ENCODE measurements around the gene HOXA13. TPM values are rescaled to one million over a fixed set of nuclear protein-coding genes. Genes with fewer than 3 reads are reported as not detected.

The HOXA13 gene
- total RNA-seq, 2 experiments from 2014 or later = 0.32 to 0.54 TPM

GRCh38 chr7:27196287-27196767 is 3.6 kb downstream of the HOXA13 start:
- no peak overlapping the region for H3K4me3 ChIP-seq (ENCODE audit: low read depth, low read length, poor library complexity, severe bottlenecking)
- H4K20me1 ChIP-seq (ENCODE audit: insufficient read depth, low read length) = no peaks in the 10 kb centered on the region
- DNase-seq (ENCODE audit: low spot score) = peak; percentile 74
- H3K9me3 ChIP-seq (ENCODE audit: low read length) = no peaks in the 10 kb centered on the region
- H3K79me2 ChIP-seq (ENCODE audit: insufficient read depth, low read depth, low read length) = no peaks in the 10 kb centered on the region
- no peak overlapping the region for H3K4me2 ChIP-seq (ENCODE audit: low read length)
- TF ChIP-seq CTCF (conservative IDR thresholded peaks at IDR 0.05; ENCODE audit: low read length) (peak; percentile 96), EZH2phosphoT487 (IDR thresholded peaks at IDR 0.05; ENCODE audit: borderline replicate concordance, low read depth, low read length) (no peak; the same call in 1 of the 2 replicates)
- BruUV-seq (replicated peaks) = no TSS peak
- H3K27ac ChIP-seq (ENCODE audit: low read depth, low read length, poor library complexity, severe bottlenecking) = no peak overlapping the region
- no peaks in the 10 kb centered on the region for H3K9me2 ChIP-seq (ENCODE audit: insufficient read depth, low read length)
- intact Hi-C loops (cut with micrococcal nuclease; ENCODE audit: unreplicated experiment) = loop anchor here (1.0 to 10.0 kb wide), 7 partner anchors 381 to 881 kb away; partner anchors contain the start of gene HIBADH
- H3K4me1 ChIP-seq (ENCODE audit: insufficient read depth, low read length, poor library complexity, severe bottlenecking) = peaks cover 11% of the 10 kb centered on the region
- H3K36me3 ChIP-seq (ENCODE audit: insufficient read depth, low read length) = no peaks in the 10 kb centered on the region
- CTCF ChIA-PET (ENCODE audit: unreplicated experiment) = interaction anchor here (0.6 to 1.1 kb wide), 4 partner anchors 403 to 1168 kb away, joined by 3 read pairs; no protein-coding TSS in a partner anchor
- no peak overlapping the region for H2AFZ ChIP-seq (ENCODE audit: low read length)
- POLR2A ChIA-PET = interaction anchor here (0.6 to 1.1 kb wide), 2 partner anchors 330 to 410 kb away, joined by 3 to 4 read pairs; no protein-coding TSS in a partner anchor

GRCh38 chr7:27194686-27195379 is 5.1 kb downstream of the HOXA13 start:
- H3K27ac ChIP-seq (ENCODE audit: low read depth, low read length, poor library complexity, severe bottlenecking) = no peak overlapping the region
- H3K9me3 ChIP-seq (ENCODE audit: low read length) = no peaks in the 10 kb centered on the region
- no peak overlapping the region for H2AFZ ChIP-seq (ENCODE audit: low read length)
- intact Hi-C loops (cut with micrococcal nuclease; ENCODE audit: unreplicated experiment) = loop anchor here (5.0 to 10.0 kb wide), 4 partner anchors 412 to 882 kb away; partner anchors contain the start of gene HIBADH
- BruUV-seq (replicated peaks) = no TSS peak
- CTCF ChIA-PET (ENCODE audit: unreplicated experiment) = interaction anchor here (0.6 kb wide), 1 partner anchor 725 kb away, joined by 3 read pairs; no protein-coding TSS in a partner anchor
- H3K4me1 ChIP-seq (ENCODE audit: insufficient read depth, low read length, poor library complexity, severe bottlenecking) = no peaks in the 10 kb centered on the region
- POLR2A ChIA-PET = interaction anchor here (0.8 kb wide), 1 partner anchor 288 kb away, joined by 3 read pairs; no protein-coding TSS in a partner anchor
- DNase-seq (ENCODE audit: low spot score) = no peak
- no peak overlapping the region for H3K4me2 ChIP-seq (ENCODE audit: low read length)
- H3K79me2 ChIP-seq (ENCODE audit: insufficient read depth, low read depth, low read length) = no peaks in the 10 kb centered on the region
- H3K4me3 ChIP-seq (ENCODE audit: low read depth, low read length, poor library complexity, severe bottlenecking) = no peak overlapping the region
- no peaks in the 10 kb centered on the region for H4K20me1 ChIP-seq (ENCODE audit: insufficient read depth, low read length)
- TF ChIP-seq CTCF (conservative IDR thresholded peaks at IDR 0.05; ENCODE audit: low read length) (no peak), EZH2phosphoT487 (IDR thresholded peaks at IDR 0.05; ENCODE audit: borderline replicate concordance, low read depth, low read length) (no peak)
- H3K9me2 ChIP-seq (ENCODE audit: insufficient read depth, low read length) = no peaks in the 10 kb centered on the region
- H3K36me3 ChIP-seq (ENCODE audit: insufficient read depth, low read length) = no peaks in the 10 kb centered on the region

- no peaks in the 10 kb centered on the region for H3K79me2 ChIP-seq (ENCODE audit: insufficient read depth, low read depth, low read length)
- ChIA-PET CTCF (ENCODE audit: unreplicated experiment) (no interaction called here), POLR2A (no interaction called here)
- H3K4me1 ChIP-seq (ENCODE audit: insufficient read depth, low read length, poor library complexity, severe bottlenecking) = no peaks in the 10 kb centered on the region
- intact Hi-C loops (cut with micrococcal nuclease; ENCODE audit: unreplicated experiment) = loop anchor here (10.0 kb wide), 2 partner anchors 471 to 831 kb away; partner anchors contain the start of gene HIBADH
- no peaks in the 10 kb centered on the region for H3K9me2 ChIP-seq (ENCODE audit: insufficient read depth, low read length)
- H3K9me3 ChIP-seq (ENCODE audit: low read length) = no peaks in the 10 kb centered on the region
- H3K36me3 ChIP-seq (ENCODE audit: insufficient read depth, low read length) = no peaks in the 10 kb centered on the region
- BruUV-seq (replicated peaks) = no TSS peak
- DNase-seq (ENCODE audit: low spot score) = no peak
- H3K4me3 ChIP-seq (ENCODE audit: low read depth, low read length, poor library complexity, severe bottlenecking) = no peak overlapping the region
- H4K20me1 ChIP-seq (ENCODE audit: insufficient read depth, low read length) = no peaks in the 10 kb centered on the region
- H3K4me2 ChIP-seq (ENCODE audit: low read length) = no peak overlapping the region
- no peak overlapping the region for H2AFZ ChIP-seq (ENCODE audit: low read length)
- no peak overlapping the region for H3K27ac ChIP-seq (ENCODE audit: low read depth, low read length, poor library complexity, severe bottlenecking)
- TF ChIP-seq EZH2phosphoT487 (IDR thresholded peaks at IDR 0.05; ENCODE audit: borderline replicate concordance, low read depth, low read length) (no peak), CTCF (conservative IDR thresholded peaks at IDR 0.05; ENCODE audit: low read length) (no peak)
These were observed 5.9 kb downstream of the HOXA13 start for GRCh38 chr7:27194002-27194352.

All from OCI-LY7 (cell line).